ENCODE data around the gene NCOA7. TPM values are rescaled to one million over a fixed set of nuclear protein-coding genes. Genes with fewer than 3 reads are reported as not detected.

The NCOA7 gene
- polyA plus RNA-seq, 1 of the 3 experiments (the other 2 are of a cell fraction) = 16.3 TPM

DNA sequence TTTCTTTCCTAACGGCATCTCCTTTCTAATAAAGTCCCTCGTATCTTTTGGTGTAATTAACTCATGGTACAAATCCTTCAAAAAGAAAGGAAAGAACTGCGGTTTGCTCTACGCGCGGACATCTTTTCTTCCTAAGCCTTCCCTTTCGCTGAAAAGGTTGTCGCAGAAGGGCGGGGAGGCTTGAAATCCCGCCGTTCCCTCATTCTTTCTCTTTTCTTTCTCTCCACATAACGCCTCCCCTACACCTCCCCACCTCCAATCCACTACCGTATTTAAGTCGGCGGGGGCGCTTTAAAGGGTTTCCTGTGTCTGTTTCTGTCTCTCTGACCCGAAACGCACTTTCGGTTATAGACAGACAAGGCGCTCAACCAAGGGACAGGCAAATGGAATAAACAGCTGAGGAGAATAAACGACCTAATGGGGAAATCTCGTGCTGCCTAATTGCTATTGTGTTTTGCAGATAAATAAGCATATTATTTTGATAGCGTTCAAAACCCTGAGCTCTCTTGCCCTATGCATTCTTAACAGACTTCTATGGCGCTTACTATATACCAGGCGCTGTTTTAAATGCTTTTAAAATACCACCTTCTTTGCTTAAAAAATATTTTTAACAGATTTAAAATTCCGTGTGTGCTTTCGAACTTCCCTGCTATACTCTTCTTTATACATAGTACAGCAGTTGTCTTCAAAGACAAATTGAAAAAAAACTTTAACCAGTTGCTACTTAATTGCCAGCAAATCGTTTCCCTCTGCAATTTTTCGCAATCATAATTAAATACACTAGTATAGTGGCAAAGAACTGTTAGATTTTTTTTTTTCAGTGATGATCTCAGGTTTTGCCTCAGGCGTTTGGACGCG is 43.8 kb upstream of the NCOA7 start:
- Histone ChIP-seq H3F3A (replicated peaks; ENCODE audit: insufficient read depth) (no peaks in the 10 kb centered on the region), H2AFZ (ENCODE audit: low read depth) (0 out of 2 replicates have a peak overlapping the region, but pooled peaks have one; percentile 58), H3K27me3 (ENCODE audit: insufficient read depth) (peaks cover 67% of the 10 kb centered on the region), H3K4me1 (ENCODE audit: control insufficient read depth in 1 of 2, insufficient read depth in 2 of 2, low read depth in 1 of 2, low read length in 1 of 2) (peaks cover 0 to 18% of the 10 kb centered on the region in 2 experiments; a peak in 2 of 4 replicates), H3K36me3 (replicated peaks in 1 of 2; ENCODE audit: control insufficient read depth in 1 of 2, insufficient read depth in 2 of 2, low read length in 1 of 2) (no peaks in the 10 kb centered on the region), H3K27ac (ENCODE audit: low read depth in 2 of 2, low read length in 1 of 2) (no peak overlapping the region), H3K9me2 (no peaks in the 10 kb centered on the region), H3K9ac (no peak overlapping the region), H3K4me2 (peak overlapping the region; percentile 81; the same call in 1 of the 2 replicates), H3K9me3 (no peaks in the 10 kb centered on the region), H3K4me3 (ENCODE audit: low read depth in 2 of 2, low read length in 1 of 2) (peak overlapping the region; percentile 31 to 45), H4K20me1 (ENCODE audit: insufficient read depth) (no peaks in the 10 kb centered on the region), H3K79me2 (ENCODE audit: insufficient read depth) (no peaks in the 10 kb centered on the region)
- TF ChIP-seq MEF2A (IDR thresholded peaks at IDR 0.05; ENCODE audit: borderline replicate concordance, low read depth) = no peak
- TF ChIP-seq YY1 (IDR thresholded peaks at IDR 0.05; ENCODE audit: low read depth) = no peak
- no peak for TF ChIP-seq ELF1 (IDR thresholded peaks at IDR 0.05)
- TF ChIP-seq GABPA (IDR thresholded peaks at IDR 0.05; ENCODE audit: low read depth) = no peak
- TF ChIP-seq JUND (IDR thresholded peaks at IDR 0.05) = no peak
- TF ChIP-seq TAF1 (IDR thresholded peaks at IDR 0.05; ENCODE audit: borderline replicate concordance, low read depth, low read length) = no peak
- no peak for TF ChIP-seq IRF3 (IDR thresholded peaks at IDR 0.05; ENCODE audit: low read depth, low read length)
- no peak for TF ChIP-seq EP300 (IDR thresholded peaks at IDR 0.05; ENCODE audit: borderline replicate concordance in 1 of 2, low read depth in 1 of 2, low read length in 1 of 2)
- TF ChIP-seq MAX (IDR thresholded peaks at IDR 0.05; ENCODE audit: low read depth) = no peak
- TF ChIP-seq TEAD4 (IDR thresholded peaks at IDR 0.05; ENCODE audit: borderline replicate concordance, insufficient read depth) = no peak
- TF ChIP-seq, protein P1, sequence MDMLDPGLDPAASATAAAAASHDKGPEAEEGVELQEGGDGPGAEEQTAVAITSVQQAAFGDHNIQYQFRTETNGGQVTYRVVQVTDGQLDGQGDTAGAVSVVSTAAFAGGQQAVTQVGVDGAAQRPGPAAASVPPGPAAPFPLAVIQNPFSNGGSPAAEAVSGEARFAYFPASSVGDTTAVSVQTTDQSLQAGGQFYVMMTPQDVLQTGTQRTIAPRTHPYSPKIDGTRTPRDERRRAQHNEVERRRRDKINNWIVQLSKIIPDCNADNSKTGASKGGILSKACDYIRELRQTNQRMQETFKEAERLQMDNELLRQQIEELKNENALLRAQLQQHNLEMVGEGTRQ (IDR thresholded peaks at IDR 0.05; ENCODE audit: borderline replicate concordance, low read depth, low read length) = no peak
- no peak for TF ChIP-seq POLR2AphosphoS5 (IDR thresholded peaks at IDR 0.05; ENCODE audit: low read depth, low read length)
- no peak for TF ChIP-seq SMC3 (IDR thresholded peaks at IDR 0.05; ENCODE audit: low read depth, low read length)
- no peak for TF ChIP-seq FOXM1 (IDR thresholded peaks at IDR 0.05; ENCODE audit: low read depth)
- no peak; the same call in 1 of the 2 replicates for TF ChIP-seq EZH2phosphoT487 (IDR thresholded peaks at IDR 0.05; ENCODE audit: borderline replicate concordance, low read depth)
- no peak for TF ChIP-seq REST (IDR thresholded peaks at IDR 0.05; ENCODE audit: low read depth, low read length)
- TF ChIP-seq USF1 (IDR thresholded peaks at IDR 0.05; ENCODE audit: borderline replicate concordance, low read depth) = no peak
- TF ChIP-seq RFX5 (IDR thresholded peaks at IDR 0.05; ENCODE audit: low read length) = no peak
- no peak for TF ChIP-seq NRF1 (IDR thresholded peaks at IDR 0.05; ENCODE audit: low read depth, low read length)
- no peak for DNase-seq
- POLR2A ChIA-PET = no interaction called here
- 5% methylated on average over 32 of the region's 32 CpGs for WGBS (ENCODE audit: low lambda C conversion rate)
- CTCF ChIA-PET = interaction anchor here (1.7 to 1.9 kb wide), 2 partner anchors 11 to 435 kb away, joined by 4 to 8 read pairs; no protein-coding TSS in a partner anchor

All from SK-N-SH (cell line).